GM21390 (cell line): ENCODE data around the gene FRMPD2.

ENCODE experiments used
- ATAC-seq: cut with Tn5 transposase; IDR thresholded peaks from one replicate; pipeline ENCODE4 v1.9.1; 2021; ENCODE audit not compliant: unreplicated experiment

Gene FRMPD2, protein sequence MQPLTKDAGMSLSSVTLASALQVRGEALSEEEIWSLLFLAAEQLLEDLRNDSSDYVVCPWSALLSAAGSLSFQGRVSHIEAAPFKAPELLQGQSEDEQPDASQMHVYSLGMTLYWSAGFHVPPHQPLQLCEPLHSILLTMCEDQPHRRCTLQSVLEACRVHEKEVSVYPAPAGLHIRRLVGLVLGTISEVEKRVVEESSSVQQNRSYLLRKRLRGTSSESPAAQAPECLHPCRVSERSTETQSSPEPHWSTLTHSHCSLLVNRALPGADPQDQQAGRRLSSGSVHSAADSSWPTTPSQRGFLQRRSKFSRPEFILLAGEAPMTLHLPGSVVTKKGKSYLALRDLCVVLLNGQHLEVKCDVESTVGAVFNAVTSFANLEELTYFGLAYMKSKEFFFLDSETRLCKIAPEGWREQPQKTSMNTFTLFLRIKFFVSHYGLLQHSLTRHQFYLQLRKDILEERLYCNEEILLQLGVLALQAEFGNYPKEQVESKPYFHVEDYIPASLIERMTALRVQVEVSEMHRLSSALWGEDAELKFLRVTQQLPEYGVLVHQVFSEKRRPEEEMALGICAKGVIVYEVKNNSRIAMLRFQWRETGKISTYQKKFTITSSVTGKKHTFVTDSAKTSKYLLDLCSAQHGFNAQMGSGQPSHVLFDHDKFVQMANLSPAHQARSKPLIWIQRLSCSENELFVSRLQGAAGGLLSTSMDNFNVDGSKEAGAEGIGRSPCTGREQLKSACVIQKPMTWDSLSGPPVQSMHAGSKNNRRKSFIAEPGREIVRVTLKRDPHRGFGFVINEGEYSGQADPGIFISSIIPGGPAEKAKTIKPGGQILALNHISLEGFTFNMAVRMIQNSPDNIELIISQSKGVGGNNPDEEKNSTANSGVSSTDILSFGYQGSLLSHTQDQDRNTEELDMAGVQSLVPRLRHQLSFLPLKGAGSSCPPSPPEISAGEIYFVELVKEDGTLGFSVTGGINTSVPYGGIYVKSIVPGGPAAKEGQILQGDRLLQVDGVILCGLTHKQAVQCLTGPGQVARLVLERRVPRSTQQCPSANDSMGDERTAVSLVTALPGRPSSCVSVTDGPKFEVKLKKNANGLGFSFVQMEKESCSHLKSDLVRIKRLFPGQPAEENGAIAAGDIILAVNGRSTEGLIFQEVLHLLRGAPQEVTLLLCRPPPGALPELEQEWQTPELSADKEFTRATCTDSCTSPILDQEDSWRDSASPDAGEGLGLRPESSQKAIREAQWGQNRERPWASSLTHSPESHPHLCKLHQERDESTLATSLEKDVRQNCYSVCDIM (N-terminal part only)

DNA sequence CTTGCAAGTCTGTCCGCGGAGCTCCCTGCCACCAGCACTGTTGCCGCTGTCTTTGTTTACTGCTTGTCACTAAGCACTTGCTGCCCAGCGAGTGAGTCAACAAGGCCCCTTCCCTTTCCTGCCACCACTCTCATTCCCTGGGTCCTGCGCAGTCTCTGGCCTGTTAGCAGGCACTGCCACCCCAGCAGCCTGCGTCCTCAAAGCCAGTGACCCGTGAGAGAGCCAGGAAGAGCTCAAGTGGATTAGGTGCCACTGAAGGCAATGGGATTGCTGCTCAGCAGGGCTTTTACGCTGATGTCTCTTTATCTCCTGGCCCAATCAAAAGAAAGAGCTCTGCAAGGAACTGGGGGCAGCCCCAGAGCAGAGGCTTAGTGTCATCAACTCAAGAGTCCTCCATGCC lies at the start of gene FRMPD2:
FRMPD2 (minus strand) TSS at position 61 of the 400 bp plus-strand sequence. CDS start 129 bp downstream, outside the sequence.
- ATAC-seq = no peak

DNA sequence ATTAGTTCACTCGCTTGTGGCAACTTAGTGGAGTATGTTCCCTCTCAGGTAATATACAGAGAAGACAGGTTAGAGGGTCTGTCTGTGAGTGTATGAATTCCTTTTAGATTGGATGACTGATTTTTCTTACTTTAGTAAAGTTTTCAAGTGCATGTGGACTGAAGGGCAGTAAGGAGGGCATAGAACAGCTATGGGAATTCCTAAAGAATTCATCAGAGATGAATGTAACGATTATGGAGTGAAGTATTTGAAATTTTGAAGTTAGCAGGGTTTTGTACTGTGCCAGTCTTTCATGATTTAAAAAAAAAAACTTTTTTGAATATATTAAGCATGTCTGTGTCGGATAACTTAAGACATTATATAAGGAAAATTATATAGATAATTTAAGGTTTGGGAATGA lies 47.5 kb upstream of the FRMPD2 start:
- ATAC-seq = no peak

DNA sequence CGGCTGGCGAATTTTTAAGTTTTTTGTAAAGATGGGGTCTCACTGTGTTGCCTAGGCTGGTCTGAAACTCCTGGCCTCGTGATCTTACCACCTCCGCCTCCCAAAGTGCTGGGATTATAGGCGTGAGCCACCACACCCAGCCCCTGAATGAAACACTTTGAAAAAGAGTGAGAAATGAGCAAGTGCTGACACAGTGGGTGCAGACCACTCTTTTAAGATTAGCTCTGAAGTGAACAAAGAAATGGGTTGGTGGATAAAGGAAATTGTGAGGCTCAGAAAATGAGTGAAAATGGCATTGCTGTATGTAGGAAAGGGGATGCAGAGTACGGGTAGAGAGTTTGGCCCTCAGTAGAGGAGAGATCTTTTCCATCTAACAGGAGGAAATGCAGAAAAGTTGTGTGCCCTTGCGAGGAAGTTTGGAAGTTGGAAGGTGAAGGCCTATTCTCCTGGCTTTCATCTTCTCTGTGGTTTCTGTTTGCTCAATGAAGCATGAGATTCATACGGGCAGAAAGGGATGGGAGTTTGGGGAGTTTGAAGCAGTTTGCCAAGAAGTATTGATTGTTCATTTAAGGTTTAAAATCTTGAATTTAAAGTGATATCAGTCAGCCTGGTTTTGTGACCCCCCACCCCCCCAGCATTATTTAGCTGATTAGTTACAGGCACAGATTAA lies 43.0 kb upstream of the FRMPD2 start:
- no peak for ATAC-seq

DNA sequence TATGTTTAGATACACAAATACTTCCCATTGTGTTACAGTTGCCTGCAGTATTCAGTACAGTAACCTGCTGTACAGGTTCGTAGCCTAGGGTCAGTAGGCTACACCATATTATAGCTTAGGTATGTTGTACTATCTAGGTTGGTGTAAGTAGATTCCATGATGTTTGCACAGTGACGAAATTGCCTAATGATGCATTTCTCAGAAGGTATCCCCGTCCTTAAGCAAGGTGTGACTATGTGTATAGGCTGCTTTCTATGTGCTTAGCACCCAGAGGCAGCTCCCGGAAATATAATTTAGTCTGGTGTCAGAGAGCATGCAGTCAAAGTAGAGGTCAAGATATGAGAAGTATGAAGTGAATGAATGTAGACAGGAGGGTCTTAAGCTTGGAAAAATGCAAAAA lies 41.7 kb upstream of the FRMPD2 start:
- no peak for ATAC-seq

DNA sequence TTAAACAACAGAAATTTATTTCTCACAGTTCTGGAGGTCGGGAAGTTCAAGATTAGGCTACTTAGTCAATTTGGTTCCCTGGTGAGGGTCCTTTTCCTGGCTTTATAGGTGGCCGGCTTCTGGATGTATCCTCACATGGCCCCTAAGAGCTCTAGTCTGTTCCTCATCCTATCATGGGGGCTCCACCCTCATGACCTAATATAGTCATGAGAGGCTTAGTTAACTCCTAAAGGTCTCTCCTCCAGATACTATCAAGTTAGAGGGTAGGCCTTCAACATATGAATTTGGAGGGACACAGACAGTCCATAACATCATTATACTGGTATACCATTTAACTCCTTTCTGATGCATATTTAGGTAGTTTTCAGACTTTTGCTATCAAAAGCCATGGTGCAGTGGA lies 39.6 kb upstream of the FRMPD2 start:
- no peak for ATAC-seq

DNA sequence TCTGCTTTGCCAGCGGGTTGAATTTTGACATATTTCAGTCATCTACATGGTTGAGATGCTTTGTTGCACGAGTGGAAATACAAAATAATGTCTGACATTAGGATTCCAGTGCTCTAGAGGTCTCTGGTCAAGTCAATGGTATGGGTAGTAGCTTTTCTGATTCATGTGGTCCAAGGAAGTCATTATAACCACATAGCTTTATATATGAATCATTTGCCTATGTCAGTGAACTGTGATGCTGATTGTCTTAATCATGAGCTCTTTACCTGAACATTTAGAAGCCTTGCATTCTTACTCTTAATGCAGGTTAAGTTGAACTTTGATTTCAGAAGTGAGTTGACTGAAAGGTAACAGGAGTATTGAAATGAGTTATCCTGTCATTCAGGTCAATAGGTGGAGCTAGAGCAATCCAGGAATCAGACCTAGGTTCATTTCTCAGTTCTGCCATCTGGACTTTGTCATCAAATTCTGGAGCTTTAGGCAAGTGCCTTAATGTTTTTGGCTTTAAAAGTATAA lies 35.3 kb upstream of the FRMPD2 start:
- ATAC-seq = no peak

DNA sequence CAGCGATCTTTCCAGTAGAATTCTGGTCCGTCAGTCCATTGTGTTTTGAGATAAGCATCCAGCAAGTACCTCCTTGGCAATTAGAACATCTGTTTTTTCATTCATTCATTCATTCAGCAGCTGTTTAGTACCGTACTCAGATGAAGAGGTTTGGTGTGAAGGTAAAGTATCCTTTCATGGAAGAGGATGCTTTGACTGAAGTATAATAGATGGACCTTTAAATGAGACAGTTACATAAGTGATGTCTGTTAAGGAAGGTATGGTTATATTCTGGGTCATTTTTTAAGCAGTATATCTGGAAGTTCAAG lies 33.2 kb upstream of the FRMPD2 start:
- no peak for ATAC-seq

DNA sequence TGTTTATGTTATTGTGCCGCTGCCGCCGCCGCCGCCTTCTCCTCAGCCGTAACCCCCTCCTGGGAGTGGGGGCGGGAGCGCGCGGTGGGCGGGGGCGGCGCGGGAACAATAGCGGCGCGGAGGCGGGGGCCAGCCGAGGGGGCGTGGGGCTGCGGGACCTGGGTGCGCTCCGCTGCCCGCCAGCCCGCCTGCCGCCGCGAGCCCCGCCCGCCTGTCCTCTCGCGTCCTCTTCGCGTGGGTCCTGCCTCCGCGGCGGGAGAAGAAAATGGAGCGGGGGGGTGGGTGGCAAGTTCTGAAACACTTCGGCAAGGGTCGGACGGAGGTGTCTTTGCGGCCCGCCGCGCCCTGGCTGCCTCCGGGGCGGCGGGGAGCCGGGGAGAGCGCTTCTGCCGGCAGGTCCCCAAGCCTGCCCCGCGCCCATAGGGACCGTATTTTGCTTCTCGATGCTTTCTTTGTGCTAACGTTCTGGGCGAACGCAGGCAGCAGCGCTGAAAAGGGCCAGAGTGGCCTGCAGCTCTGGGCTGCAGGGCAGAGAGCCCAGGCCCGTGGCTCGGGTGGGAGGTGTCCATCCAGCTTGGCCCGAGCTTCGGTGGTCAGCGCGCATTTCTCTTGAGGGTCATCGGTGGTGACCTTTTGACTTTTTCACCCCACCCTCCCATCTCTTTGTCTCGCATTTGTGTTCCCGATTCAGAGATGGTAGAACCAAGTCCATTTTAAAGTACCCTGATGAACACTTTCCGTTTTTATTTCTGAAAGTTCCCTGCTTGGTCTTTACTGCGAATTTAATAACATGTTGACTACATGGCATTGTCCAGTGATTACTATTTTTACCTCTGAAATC lies 32.6 kb upstream of the FRMPD2 start:
- ATAC-seq = peak; percentile 36

DNA sequence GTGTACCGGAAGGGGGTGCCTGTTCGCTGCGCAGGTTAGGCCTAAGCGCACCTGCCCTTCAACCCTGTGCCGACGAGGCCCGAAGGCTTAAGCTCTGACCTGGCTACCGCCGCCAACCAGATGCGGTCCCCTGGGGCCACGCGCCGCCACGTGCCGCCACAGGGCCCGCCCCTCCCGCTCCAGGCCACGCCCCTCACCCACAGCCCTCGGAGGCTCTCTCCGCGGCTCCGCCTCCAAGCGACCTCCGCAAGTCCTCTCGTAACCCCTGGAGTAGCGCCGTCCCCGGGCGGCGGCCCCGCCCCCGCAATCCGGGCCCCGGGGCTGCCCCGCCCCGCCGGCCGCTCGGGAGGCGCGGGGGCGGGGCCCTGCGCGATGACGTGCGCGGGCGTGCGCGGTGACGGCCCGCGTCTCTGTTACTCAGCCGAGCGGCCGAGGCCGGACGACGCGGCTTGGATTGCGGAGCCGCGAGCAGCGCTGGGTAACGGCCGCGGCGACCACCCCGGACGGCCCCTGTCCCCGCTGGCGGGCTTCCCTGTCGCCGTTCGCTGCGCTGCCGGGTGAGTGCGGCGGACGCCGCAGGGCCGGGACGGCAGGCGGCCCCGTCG lies 31.9 kb upstream of the FRMPD2 start, which contains the start of gene MAPK8:
MAPK8 (plus strand) TSS at position 413 of the 605 bp plus-strand sequence. CDS start 94,984 bp downstream, outside the sequence.
- peak; percentile 84 for ATAC-seq

DNA sequence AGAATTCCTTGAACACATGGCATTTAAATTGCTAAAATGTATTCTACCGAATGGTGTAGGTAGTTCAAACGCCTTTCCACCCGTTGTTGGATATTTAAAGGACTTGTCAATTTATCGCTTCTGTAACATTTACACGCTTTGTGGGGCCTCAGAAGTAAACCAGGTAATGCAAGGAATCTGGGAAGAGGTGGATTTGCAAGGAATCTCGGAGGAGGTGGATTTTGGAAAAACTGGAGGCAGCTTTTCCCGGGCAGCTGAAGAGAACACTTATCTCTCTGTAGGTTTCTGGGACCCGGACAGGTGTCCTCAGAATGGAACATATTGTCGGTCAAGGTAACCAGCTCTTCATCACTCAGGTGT lies 31.4 kb upstream of the FRMPD2 start:
- no peak for ATAC-seq

DNA sequence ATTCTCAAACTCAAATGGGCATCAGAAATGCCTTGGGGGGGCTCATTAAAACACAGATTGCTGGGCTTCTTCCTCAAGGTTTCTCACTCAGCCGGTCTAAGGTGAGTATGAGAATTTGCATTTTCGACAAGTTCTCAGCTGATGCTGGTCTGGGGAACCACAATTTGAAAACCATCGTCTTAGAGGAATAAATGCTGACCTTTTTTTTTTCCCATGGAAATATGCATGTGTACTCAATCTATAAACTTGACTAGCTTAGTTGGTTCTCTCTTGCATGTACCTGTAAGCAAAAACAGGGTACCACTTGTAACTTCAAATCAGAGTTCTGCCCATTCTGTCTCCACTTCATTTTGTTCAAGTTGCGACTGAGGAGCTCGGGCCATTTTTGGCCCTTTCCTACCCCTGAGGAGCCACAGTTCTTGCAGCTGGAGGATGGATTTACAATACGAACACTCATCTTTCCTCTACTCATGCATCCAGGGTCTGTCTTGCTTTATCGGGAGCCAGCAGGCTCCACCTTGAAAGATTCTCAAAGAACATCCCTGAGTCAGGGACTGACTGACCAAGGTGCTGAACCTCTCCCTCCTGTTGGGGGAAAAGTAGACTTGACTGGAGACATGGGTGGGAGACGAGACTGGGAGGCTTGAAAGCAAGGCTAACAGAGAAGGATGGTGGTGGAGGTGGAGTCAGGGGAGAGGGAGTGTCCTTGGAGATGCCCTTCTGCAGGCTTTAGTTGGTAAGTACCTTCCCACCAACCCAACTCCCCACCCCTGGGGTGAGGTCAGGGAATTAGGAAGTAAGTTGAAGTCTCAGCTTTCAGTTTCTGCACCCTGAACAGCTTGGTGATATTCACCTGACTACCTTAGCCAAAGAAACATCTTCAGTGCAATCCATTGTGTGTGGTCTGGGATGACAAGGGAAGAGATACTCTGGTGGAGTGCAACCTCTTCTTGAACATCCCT lies 28.3 kb upstream of the FRMPD2 start:
- no peak for ATAC-seq

DNA sequence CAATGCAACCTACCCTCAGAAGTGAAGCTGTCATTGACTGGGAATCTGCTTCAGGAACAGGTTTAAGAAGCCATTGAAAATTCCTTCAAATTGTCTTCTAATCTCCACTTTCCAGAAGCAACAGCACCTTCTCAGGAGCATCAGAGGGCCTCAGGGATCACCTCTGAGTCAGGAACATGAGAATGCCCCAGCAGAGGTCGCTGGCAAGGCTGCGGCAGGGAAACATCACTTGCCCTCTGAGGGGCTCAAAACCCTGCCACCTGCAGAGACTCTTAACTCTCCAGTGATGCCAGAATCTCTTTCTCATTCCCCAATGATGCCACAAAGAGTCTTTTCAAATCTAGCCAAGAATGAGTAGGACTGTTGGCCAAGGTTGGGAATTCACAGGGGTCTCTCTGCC lies 26.1 kb upstream of the FRMPD2 start:
- ATAC-seq = no peak

DNA sequence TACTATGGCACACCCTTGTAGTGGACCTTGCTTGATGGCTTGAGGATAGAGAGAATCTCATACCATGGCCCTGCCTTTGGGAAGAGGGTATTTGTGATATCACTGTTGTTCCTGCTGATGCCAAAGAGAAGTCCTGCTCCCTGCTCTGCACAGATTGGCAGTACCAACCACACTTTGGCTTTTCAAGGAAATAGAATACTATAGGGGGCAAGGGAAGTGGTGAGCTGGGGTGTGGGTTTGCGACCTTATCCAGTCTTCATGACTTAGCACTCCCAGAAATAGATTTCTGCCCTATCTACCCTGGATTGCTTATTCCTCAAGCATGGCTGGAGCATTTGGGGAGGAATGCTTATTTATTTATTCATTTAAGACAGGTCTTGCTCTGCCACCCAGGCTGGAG lies 25.2 kb upstream of the FRMPD2 start:
- no peak for ATAC-seq

DNA sequence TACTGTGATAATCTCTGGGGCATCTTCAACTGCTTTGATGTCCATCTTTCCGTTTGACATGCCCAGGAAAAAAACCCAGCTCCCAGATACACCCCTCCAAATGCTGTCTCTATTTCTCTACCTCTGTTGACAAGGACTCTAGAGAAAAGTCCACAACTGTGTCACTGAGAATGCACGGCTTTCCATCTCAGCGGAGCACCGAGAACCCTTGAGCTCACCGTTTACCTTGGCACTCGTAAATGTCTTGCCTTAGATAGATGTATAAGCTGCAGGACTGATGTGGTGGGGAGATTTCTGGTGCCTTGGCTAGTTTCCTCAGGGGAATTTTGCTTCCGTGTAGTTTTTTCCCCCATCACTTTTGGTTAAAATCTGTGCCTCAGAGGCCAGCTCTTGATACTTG lies 24.6 kb upstream of the FRMPD2 start:
- ATAC-seq = no peak

DNA sequence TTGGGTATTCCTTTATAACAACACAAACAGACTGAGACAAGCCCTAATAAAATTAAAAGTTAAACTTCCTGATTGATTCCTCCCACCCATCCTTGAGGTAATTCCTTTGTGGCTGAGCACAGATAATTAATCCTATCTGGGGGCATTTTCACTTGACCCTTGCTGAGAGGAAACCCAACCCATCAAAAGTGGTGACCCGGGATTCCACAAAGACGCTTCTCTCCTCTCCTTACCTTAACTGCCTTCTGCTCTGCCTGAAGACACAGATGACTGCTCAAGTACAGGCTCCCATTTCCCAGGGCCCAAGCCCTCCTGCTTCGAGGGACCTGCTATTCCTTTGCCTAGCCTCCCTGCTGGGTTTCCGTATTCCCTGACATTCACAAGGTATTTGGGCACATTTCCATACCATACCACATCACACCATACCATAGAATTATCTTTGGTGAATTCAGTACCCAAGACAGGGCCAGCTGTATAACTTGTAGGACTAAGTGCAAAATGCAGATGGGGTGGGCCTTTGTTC lies 22.1 kb upstream of the FRMPD2 start:
- no peak for ATAC-seq

DNA sequence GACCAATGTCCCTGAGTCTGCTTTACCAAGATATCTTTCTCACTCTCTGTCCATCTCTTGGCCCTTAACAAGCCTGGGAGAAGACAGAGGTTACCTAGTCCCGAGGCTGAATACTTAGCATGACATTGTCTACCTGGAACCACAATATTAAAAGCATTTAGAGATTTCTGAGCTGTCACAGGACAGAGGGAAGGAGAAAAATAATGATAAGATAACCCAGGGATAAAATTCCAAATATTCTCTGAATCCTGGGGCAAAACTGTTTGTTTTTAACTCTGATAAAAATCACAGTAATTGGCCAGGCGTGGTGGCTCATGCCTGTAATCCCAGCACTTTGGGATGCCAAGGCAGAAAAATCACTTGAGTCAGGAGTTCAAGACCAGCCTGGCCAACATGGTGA lies 19.9 kb upstream of the FRMPD2 start:
- ATAC-seq = no peak

DNA sequence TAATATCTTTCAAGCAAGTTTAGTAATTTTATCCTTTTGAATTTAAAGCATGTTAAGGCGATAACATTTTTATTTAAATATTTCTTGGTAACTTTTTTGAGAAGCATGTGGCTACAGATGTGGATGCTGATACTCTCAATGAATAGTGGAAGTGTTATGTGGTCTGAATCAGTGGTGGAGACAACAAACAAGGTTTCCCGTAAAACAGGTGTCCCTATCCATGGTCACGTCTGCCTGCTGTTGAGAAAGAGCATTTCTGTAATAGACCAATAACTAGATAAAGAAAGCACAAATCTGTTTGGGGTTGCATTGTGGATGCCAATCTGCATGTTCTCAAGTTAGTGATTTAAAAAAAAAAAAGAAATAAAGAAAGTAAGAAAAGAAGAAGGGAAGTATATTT lies 18.1 kb upstream of the FRMPD2 start:
- no peak for ATAC-seq

DNA sequence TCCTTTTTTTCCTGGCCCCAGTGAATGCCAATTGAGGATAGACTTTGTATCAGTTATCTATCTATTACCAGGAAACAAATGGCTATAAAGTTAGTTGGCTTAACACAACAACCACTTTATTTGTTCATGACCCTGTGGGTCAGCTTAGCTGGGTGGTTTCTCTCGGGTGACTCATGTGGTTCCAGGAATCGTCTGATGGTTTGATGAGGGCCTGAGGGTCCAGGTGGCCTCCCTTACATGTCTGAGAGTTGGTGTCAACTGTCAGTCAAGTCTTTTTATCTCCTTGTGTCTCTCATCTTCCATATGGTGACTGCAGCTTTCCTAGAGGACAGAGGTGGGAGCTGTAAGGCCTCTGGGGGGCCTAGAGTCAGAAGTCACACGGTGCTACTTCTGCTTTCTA lies 16.7 kb upstream of the FRMPD2 start:
- ATAC-seq = no peak
